Measurements from ENCODE around the gene TMPRSS15.

The TMPRSS15 gene

DNA sequence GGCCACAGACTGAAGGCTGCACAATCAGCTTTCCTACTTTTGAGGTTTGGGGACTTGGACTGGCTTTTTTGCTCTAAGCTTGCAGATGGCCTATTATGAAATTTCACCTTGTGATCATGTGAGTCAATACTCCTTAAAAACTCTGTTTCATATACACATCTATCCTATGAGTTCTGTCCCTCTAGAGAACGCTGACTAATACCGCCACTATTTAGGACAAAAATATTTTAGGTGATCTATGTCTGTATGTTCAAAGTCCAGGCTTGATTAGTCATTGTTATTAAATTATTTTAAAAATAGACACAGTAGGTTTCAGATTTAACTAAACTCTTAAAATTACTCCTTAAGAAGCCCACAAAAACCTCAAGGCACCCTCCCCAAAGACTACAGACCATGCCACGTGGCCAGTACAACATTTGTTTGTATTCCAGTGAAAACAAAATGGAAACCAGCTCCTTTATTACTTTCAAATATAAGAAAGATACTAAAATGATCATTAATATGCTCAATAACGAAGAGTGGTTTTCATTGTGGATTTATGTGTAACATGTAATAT is 63.1 kb downstream of the TMPRSS15 start:
- DNase-seq: no peak

DNA sequence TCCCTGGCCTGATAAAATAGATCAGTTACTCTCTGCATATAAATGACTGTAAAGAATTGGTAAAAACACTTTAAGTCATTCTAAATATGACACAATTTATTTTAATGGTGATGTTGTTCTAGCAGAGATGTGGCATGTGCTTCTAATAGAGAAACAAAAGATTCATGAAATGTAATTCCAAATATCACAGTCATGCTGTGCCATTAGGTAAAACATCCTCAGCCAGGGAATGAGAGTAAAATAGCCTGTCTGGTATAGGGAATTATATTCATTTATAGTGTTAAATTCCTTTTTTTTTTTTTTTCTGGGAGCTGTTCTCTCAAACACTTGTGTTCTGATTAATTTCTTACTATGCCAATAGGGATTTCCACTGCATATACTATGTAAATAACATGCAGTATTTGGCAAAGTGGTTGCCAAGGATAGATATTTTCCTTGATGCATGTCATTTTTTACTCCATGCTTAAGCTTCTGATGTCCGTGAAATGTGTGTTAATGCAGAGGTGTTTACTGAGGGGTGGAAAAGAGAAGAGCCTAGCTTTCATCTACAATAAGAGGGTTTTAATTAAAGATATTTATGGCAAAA is 67.8 kb downstream of the TMPRSS15 start:
- no peak for DNase-seq

DNA sequence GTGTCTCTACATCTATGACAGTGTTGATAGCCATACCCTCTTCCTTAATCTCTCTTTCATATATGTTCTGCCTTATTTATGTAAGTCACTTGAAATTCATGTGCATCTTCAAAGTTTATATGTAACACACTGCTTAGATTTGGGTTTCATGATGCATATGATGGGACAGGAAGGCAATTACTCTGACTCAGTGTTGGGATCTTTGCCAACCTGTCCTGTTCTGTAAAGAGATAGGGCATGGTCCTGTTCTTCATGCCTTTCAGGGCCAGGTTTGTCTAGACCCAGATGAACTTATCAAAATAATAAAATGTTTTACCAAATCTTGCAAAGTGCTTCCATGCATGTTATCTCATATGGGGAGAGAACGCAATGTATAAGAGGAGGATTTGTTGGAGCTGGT is 69.5 kb downstream of the TMPRSS15 start:
- no peak for DNase-seq

GRCh38 chr21:18318156-18318555 is 85.4 kb downstream of the TMPRSS15 start:
- no peak for DNase-seq

- DNase-seq: no peak
These were observed 105.4 kb downstream of the TMPRSS15 start for GRCh38 chr21:18298228-18298627.

GRCh38 chr21:18294100-18294499 is 109.5 kb downstream of the TMPRSS15 start:
- no peak for DNase-seq

DNA sequence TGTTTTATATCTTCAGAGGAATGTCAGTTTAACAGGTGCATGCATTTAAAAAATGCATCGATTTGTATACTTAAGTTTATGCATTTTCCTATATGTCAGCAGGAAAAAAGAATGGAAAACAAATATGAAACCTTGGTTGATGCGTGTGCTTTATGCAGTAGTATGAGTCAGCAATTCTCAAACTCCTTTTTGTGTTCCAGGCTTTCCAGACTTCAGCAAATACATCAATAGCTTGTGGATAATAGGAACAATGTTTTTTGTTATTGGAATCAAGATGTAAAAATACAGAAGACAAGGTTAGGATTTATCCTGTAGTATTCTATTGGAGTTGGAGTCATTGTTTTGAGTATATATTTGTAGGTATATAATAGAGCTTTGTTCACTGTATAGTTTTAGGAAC is 113.7 kb downstream of the TMPRSS15 start:
- DNase-seq: no peak

- no peak for DNase-seq
These were observed 118.2 kb downstream of the TMPRSS15 start for GRCh38 chr21:18285379-18285778.

- no peak for DNase-seq
These were observed 127.8 kb downstream of the TMPRSS15 start for GRCh38 chr21:18275781-18276180.

GRCh38 chr21:18274370-18274769 is 129.2 kb downstream of the TMPRSS15 start:
- no peak for DNase-seq

DNA sequence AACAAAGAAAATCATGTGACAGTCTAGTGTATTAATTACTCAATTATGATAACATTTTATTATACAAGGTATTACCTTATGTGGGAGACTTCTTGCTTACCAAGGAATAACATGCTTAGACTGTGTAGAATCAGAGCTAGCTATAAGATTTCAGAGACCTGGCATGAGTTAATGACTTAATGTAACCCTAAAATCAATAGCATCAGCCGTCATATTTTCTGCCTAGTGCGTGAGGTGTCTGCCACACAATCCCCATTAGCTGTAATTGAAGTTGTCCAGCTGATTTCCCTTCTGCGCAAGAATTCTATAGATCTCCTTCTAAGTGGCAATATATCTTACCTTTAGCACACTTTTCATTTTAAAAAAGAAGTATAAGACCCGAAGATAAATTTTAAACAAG is 130.2 kb downstream of the TMPRSS15 start:
- DNase-seq: no peak

DNA sequence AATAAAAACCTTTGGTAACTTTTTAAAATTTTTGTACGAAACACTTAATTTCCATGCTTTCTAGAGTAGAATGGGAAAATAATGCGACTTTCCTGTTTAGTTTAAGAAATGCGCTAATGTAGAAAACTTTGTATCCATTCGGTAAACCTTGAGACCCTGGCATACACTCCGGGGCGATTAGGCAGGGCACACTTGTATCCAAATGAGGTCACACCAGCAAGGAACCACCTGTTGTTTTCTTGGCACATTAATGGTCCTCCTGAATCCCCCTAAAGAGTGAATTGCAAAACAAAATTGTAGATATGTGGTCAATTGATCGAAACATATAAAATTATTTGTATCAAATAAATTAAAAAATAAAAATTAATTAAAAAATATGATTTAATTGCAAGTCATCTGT is 133.7 kb downstream of the TMPRSS15 start:
- DNase-seq: no peak

DNA sequence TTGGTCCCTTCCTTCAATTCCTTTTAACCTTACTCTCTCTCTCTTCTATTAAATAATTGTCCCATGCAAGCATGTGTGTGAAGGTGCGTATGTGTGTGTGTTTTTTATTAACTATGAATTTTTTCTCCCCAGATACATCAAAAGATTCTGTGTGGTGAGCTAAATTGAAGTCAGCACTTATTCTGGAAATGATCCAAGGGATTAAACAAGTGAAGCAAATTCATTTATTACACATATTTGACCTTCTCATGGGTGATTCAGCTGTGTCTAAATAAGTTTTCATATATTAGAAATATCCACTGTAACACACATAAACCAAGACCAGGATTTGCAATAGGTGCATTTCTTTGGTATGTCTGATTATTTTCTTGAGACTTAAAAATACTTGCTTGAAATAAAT is 134.7 kb downstream of the TMPRSS15 start:
- no peak for DNase-seq

GRCh38 chr21:18267496-18267895 is 136.1 kb downstream of the TMPRSS15 start:
- DNase-seq: no peak

- no peak for DNase-seq
These were observed 137.6 kb downstream of the TMPRSS15 start for GRCh38 chr21:18265944-18266343.

- no peak for DNase-seq
These were observed 149.8 kb downstream of the TMPRSS15 start for GRCh38 chr21:18253799-18254198.

GRCh38 chr21:18253221-18253620 is 150.4 kb downstream of the TMPRSS15 start:
- no peak for DNase-seq

- DNase-seq: no peak
These were observed 150.9 kb downstream of the TMPRSS15 start for GRCh38 chr21:18252680-18253079.

- DNase-seq: no peak
These were observed 151.3 kb downstream of the TMPRSS15 start for GRCh38 chr21:18252256-18252655.

GRCh38 chr21:18251065-18251464 is 152.5 kb downstream of the TMPRSS15 start:
- DNase-seq: no peak

DNA sequence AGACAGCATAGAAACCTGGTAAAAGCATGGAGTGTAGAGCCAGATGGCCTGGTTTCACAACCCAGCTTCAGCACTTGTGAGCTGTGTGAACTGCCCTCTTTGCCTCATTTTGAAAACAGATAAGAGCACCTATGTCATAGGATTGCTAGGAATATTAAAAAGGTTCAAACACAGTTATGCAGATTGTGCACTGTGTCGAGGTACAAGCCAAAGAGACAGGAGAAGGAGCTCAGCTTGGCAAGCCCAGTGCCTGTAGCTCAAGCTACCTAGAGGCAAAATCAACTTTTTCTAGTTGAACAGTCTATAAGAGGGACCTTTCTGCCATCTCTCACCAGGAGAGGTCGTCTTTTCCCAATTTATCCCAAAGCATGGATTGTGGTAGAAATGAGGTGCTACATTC is 153.9 kb downstream of the TMPRSS15 start:
- DNase-seq: no peak

DNA sequence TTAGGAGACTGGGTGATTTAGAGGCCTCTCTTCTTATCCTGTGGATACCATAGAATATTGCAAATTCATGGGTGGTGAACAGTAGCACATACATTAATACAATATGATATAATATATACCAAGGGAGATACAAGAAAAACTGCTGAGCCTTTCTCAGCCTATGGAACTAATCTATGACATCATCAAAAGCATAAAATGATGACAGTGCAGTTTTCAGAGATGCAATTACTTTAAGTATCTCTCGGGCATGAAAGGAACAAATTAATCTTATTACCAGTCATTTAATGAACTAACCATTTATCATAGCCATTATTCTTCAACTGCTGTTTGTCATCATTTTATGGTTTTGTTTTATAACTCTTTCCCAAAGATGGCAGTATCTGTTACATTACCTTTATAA is 155.4 kb downstream of the TMPRSS15 start:
- no peak for DNase-seq

DNA sequence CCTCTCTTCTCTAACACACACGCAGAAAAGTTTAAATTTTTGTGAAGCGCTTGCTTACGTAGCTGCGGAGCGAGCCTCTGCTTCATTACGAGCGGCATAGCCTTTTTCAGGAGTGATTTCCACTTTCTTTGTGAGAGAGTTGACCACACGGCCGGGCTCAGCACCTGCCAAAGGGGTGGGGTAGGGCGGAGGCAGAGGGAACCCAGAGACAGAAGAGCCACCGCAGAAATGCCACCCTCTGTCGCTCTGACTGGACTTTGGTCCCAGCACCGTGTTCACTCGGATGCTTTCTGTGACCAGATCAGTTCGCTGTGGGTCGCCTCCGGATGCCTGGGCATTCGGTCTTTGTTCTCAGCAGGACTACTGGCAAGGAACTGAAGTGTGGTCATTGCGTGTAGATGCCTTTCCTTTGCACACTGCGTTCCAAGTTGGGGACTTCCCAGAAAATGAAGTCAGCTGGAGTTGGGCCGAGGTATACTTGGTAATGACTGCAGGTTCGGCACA is 158.1 kb downstream of the TMPRSS15 start:
- DNase-seq: no peak

DNA sequence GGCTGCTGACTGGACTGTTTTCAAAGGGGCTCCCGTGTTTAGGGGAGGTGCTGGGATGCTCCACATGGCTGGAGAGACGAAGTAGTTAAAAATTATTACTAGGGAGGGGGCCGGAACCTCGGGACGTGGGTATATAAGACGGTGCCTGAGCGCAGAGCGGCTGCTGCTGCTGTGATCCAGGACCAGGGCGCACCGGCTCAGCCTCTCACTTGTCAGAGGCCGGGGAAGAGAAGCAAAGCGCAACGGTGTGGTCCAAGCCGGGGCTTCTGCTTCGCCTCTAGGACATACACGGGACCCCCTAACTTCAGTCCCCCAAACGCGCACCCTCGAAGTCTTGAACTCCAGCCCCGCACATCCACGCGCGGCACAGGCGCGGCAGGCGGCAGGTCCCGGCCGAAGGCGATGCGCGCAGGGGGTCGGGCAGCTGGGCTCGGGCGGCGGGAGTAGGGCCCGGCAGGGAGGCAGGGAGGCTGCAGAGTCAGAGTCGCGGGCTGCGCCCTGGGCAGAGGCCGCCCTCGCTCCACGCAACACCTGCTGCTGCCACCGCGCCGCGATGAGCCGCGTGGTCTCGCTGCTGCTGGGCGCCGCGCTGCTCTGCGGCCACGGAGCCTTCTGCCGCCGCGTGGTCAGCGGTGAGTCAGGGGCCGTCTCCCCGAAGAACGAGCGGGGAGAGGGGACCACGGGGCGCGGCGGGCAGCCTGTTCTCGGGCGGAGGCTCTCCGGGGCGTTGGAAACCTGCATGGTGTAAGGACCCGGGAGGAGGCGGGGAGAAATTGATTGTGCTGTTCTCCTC is 158.7 kb downstream of the TMPRSS15 start, which contains the start of gene CHODL:
Gene CHODL, plus strand, starts transcription at position 163 of the 793 bp plus-strand sequence. Its CDS starts 391 bp downstream, at position 554.
- DNase-seq: no peak

All from inflammatory macrophage treated with lipopolysaccharide for 4 hours (primary cell).